ENCODE results near the gene CUX1.

CUX1 gene

GRCh38 chr7:102152672-102153598 lies 335.5 kb downstream of the CUX1 start:
- no peak overlapping the region for H3K4me3 ChIP-seq (ENCODE audit: extremely low read depth, insufficient read depth, low read length, poor library complexity, severe bottlenecking)
- peaks cover 14% of the 10 kb centered on the region for H3K4me1 ChIP-seq (ENCODE audit: control insufficient read depth, insufficient read depth, low read length, poor library complexity, severe bottlenecking)
- H3K9me3 ChIP-seq (ENCODE audit: control insufficient read depth, low read length), result no peaks in the 10 kb centered on the region
- peaks cover 11% of the 10 kb centered on the region for H3K36me3 ChIP-seq (ENCODE audit: control insufficient read depth, insufficient read depth, low read length)
- 65 to 70% methylated on average over 17 of the region's 21 CpGs for WGBS, 2 experiments (ENCODE audit: insufficient coverage in 2 of 2)
- H3K27ac ChIP-seq (ENCODE audit: low read depth, low read length, severe bottlenecking), result peak overlapping the region; percentile 84

- H3K4me1 ChIP-seq (ENCODE audit: control insufficient read depth, insufficient read depth, low read length, poor library complexity, severe bottlenecking), result peaks cover 15% of the 10 kb centered on the region
- no peaks in the 10 kb centered on the region for H3K9me3 ChIP-seq (ENCODE audit: control insufficient read depth, low read length)
- H3K4me3 ChIP-seq (ENCODE audit: extremely low read depth, insufficient read depth, low read length, poor library complexity, severe bottlenecking), result no peak overlapping the region
- H3K27ac ChIP-seq (ENCODE audit: low read depth, low read length, severe bottlenecking), result peak overlapping the region; percentile 84
- peaks cover 13% of the 10 kb centered on the region for H3K36me3 ChIP-seq (ENCODE audit: control insufficient read depth, insufficient read depth, low read length)
- WGBS, 2 experiments (ENCODE audit: insufficient coverage in 2 of 2), result 64 to 76% methylated on average over 6 to 7 of the region's 7 CpGs
Observed at GRCh38 chr7:102153599-102153946, 336.1 kb downstream of the CUX1 start.

GRCh38 chr7:102154425-102154824 lies 337.0 kb downstream of the CUX1 start:
- Histone ChIP-seq H3K4me1 (ENCODE audit: control insufficient read depth, insufficient read depth, low read length, poor library complexity, severe bottlenecking) (peaks cover 15% of the 10 kb centered on the region), H3K9me3 (ENCODE audit: control insufficient read depth, low read length) (no peaks in the 10 kb centered on the region), H3K27ac (ENCODE audit: low read depth, low read length, severe bottlenecking) (no peak overlapping the region), H3K4me3 (ENCODE audit: extremely low read depth, insufficient read depth, low read length, poor library complexity, severe bottlenecking) (no peak overlapping the region), H3K36me3 (ENCODE audit: control insufficient read depth, insufficient read depth, low read length) (peaks cover 12% of the 10 kb centered on the region)
- no CpG with 5 or more reads among the region's 3 CpGs for WGBS, 2 experiments (ENCODE audit: insufficient coverage in 2 of 2)

- H3K9me3 ChIP-seq (ENCODE audit: control insufficient read depth, low read length), result no peaks in the 10 kb centered on the region
- no peak overlapping the region for H3K4me3 ChIP-seq (ENCODE audit: extremely low read depth, insufficient read depth, low read length, poor library complexity, severe bottlenecking)
- peaks cover 15% of the 10 kb centered on the region for H3K4me1 ChIP-seq (ENCODE audit: control insufficient read depth, insufficient read depth, low read length, poor library complexity, severe bottlenecking)
- H3K36me3 ChIP-seq (ENCODE audit: control insufficient read depth, insufficient read depth, low read length), result peaks cover 13% of the 10 kb centered on the region
- WGBS, 2 experiments (ENCODE audit: insufficient coverage in 2 of 2), result 92 to 97% methylated on average over 6 to 9 of the region's 10 CpGs
- H3K27ac ChIP-seq (ENCODE audit: low read depth, low read length, severe bottlenecking), result no peak overlapping the region
Observed at GRCh38 chr7:102155821-102156441, 338.5 kb downstream of the CUX1 start.

GRCh38 chr7:102156867-102157266 lies 339.4 kb downstream of the CUX1 start:
- Histone ChIP-seq H3K36me3 (ENCODE audit: control insufficient read depth, insufficient read depth, low read length) (peaks cover 21% of the 10 kb centered on the region), H3K27ac (ENCODE audit: low read depth, low read length, severe bottlenecking) (no peak overlapping the region), H3K4me3 (ENCODE audit: extremely low read depth, insufficient read depth, low read length, poor library complexity, severe bottlenecking) (no peak overlapping the region), H3K9me3 (ENCODE audit: control insufficient read depth, low read length) (no peaks in the 10 kb centered on the region), H3K4me1 (ENCODE audit: control insufficient read depth, insufficient read depth, low read length, poor library complexity, severe bottlenecking) (peaks cover 15% of the 10 kb centered on the region)
- 95 to 98% methylated on average over 8 to 9 of the region's 9 CpGs for WGBS, 2 experiments (ENCODE audit: insufficient coverage in 2 of 2)

DNA sequence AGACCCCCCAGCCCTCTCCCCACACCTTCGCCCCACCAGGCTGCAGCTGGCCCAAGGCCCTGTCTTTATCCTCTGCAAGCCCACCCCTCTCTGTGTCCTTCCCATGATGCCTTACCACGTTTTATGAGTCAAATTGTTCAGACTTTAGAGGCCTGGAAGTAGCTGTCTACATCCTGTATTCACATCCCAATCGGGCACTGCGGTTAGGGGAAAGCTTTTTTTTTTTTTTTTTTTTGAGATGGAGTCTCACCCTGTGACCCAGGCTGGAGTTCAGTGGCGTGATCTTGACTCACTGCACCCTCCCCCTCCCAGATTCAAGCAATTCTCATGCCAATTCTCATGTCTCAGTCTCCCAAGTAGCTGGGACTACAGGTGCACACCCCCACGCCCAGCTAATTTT lies 347.7 kb downstream of the CUX1 start:
- no peak overlapping the region for H3K4me3 ChIP-seq (ENCODE audit: extremely low read depth, insufficient read depth, low read length, poor library complexity, severe bottlenecking)
- no peak overlapping the region for H3K27ac ChIP-seq (ENCODE audit: low read depth, low read length, severe bottlenecking)
- 80 to 88% methylated on average over 2 of the region's 6 CpGs for WGBS, 2 experiments (ENCODE audit: insufficient coverage in 2 of 2)
- H3K36me3 ChIP-seq (ENCODE audit: control insufficient read depth, insufficient read depth, low read length), result peaks cover 60% of the 10 kb centered on the region
- H3K4me1 ChIP-seq (ENCODE audit: control insufficient read depth, insufficient read depth, low read length, poor library complexity, severe bottlenecking), result no peaks in the 10 kb centered on the region
- no peaks in the 10 kb centered on the region for H3K9me3 ChIP-seq (ENCODE audit: control insufficient read depth, low read length)

DNA sequence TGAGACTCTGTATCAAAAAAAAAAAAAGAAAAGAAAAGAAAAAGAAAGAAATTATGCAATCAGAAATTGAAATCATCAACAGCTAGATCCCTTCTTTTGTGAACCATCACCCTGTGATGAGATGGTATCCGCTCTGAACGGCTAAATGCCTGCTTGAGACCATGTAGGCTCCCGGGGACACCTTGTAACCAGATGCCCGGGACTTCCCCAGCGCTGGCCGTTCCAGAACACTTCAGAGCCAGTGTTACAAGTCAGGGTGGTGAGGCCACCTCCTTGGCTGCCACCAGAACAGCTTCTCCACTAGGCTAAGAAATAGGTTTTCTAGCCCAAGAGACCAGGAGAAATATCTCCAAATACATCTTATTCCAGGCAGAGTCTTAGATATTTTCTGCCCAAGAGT lies 349.8 kb downstream of the CUX1 start:
- Histone ChIP-seq H3K4me1 (ENCODE audit: control insufficient read depth, insufficient read depth, low read length, poor library complexity, severe bottlenecking) (no peaks in the 10 kb centered on the region), H3K4me3 (ENCODE audit: extremely low read depth, insufficient read depth, low read length, poor library complexity, severe bottlenecking) (no peak overlapping the region), H3K27ac (ENCODE audit: low read depth, low read length, severe bottlenecking) (no peak overlapping the region), H3K36me3 (ENCODE audit: control insufficient read depth, insufficient read depth, low read length) (peaks cover 62% of the 10 kb centered on the region), H3K9me3 (ENCODE audit: control insufficient read depth, low read length) (no peaks in the 10 kb centered on the region)
- whole genome bisulfite sequencing, 2 experiments (ENCODE audit: insufficient coverage in 2 of 2), result 93 to 100% methylated on average over 2 to 6 of the region's 6 CpGs

DNA sequence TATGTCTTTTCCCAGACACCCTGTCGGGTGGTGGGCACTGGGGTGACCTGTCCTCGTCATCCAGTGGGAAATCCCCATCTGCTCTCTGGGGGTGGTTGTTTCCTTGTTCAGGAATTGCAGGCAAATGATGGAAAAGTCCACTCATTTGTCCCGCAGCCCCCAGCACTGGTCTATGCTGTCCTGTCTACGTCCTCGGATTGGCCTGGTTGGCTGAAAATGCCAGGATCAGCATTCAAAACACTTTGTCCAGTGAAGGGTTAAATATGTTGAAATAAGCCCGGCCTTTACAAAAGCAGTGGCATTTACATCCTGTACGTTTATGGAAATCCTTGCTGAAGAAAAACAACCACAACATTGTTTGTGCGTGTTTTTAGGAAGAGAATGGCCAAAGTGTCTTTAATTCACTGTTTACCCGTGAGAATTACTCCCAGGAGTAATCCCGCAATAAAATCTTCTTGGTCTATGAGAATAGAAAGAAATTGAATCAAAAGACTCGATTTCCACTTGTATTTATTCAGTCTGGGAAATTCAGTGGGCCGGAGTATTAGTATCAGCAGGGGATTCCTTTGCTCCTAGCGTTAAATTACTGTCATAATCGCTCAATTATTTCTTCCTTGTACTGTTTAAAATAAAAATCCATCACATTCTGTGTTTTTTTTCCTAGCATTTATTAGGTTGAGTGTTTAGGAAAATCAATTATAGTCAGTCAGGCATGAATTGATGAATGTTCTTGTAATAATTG lies 352.4 kb downstream of the CUX1 start:
- 75 to 88% methylated on average over 10 of the region's 14 CpGs for WGBS, 2 experiments (ENCODE audit: insufficient coverage in 2 of 2)
- Histone ChIP-seq H3K4me1 (ENCODE audit: control insufficient read depth, insufficient read depth, low read length, poor library complexity, severe bottlenecking) (no peaks in the 10 kb centered on the region), H3K4me3 (ENCODE audit: extremely low read depth, insufficient read depth, low read length, poor library complexity, severe bottlenecking) (no peak overlapping the region), H3K9me3 (ENCODE audit: control insufficient read depth, low read length) (no peaks in the 10 kb centered on the region), H3K36me3 (ENCODE audit: control insufficient read depth, insufficient read depth, low read length) (peaks cover 52% of the 10 kb centered on the region), H3K27ac (ENCODE audit: low read depth, low read length, severe bottlenecking) (peak overlapping the region; percentile 57)

DNA sequence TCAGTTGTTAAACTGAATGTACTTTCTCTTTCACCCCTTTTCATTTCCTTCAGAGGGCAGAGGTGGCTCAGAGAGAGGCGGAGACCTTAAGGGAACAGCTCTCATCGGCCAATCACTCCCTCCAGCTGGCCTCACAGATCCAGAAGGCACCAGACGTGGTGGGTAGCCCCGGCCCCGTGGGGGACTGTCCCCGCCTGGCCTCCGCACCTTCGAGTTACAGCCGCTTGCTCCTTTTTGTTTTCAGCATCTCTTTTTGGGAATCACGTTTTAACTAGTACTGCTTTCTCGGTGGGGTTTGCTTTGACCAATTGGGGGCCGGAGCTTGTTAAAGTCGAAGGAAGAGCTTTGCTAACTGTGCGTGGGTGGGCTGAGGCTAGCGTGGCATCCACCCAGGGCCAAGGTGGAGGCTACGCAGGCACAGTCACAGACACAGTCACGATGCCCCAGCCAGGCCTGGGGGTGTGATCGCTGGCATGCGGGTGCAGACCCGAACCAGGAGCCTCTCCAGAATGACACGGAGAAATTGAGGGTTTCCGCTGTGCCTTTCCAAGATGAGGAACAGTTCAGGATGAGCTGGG lies 353.1 kb downstream of the CUX1 start:
- H3K36me3 ChIP-seq (ENCODE audit: control insufficient read depth, insufficient read depth, low read length), result peaks cover 57% of the 10 kb centered on the region
- WGBS, 2 experiments (ENCODE audit: insufficient coverage in 2 of 2), result 85 to 89% methylated on average over 19 to 22 of the region's 22 CpGs

DNA sequence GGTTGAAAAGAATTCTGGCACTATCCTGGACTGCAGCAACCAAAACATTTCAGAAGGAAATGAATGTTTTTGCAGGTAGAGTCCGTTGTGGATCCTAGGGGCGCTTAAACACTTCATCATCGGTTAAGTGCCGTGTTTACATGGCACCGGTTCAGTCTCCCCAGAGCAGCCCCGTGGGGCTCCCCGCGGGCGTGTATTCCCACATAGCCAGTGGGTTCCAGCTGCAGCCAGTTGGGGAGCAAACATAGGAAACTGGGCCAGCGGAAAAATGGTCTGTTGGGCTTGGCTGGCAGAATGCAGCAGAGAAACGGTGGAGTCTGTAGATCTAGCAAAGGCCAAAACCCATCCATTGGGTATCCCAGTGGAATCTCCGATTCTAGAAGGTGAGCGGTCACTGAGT lies 356.2 kb downstream of the CUX1 start:
- no peak overlapping the region for H3K27ac ChIP-seq (ENCODE audit: low read depth, low read length, severe bottlenecking)
- H3K9me3 ChIP-seq (ENCODE audit: control insufficient read depth, low read length), result no peaks in the 10 kb centered on the region
- 92 to 96% methylated on average over 13 of the region's 13 CpGs for WGBS, 2 experiments (ENCODE audit: insufficient coverage in 2 of 2)
- peaks cover 66% of the 10 kb centered on the region for H3K36me3 ChIP-seq (ENCODE audit: control insufficient read depth, insufficient read depth, low read length)
- no peak overlapping the region for H3K4me3 ChIP-seq (ENCODE audit: extremely low read depth, insufficient read depth, low read length, poor library complexity, severe bottlenecking)
- H3K4me1 ChIP-seq (ENCODE audit: control insufficient read depth, insufficient read depth, low read length, poor library complexity, severe bottlenecking), result no peaks in the 10 kb centered on the region

More for the DNA sequence above, 353.1 kb downstream of the CUX1 start:
- Histone ChIP-seq H3K27ac (ENCODE audit: low read depth, low read length, severe bottlenecking) (peak overlapping the region; percentile 57), H3K4me3 (ENCODE audit: extremely low read depth, insufficient read depth, low read length, poor library complexity, severe bottlenecking) (no peak overlapping the region), H3K9me3 (ENCODE audit: control insufficient read depth, low read length) (no peaks in the 10 kb centered on the region), H3K4me1 (ENCODE audit: control insufficient read depth, insufficient read depth, low read length, poor library complexity, severe bottlenecking) (no peaks in the 10 kb centered on the region)

All from mesodermal cell (in vitro differentiated cells).